Glutamatergic neuron (in vitro differentiated cells): ENCODE measurements around the gene KCNK15. TPM values are rescaled to one million over a fixed set of nuclear protein-coding genes. Genes with fewer than 3 reads are reported as not detected.
A peak's percentile ranks its signal among the peaks of the same experiment; 100 is the strongest.
"Not testable (repeated sequence)": the region's sequence is repeated elsewhere in the genome, so short reads cannot be mapped to it uniquely, and the experiment has no call there.

Experiments
- DNase-seq: peaks from one replicate; pipeline ENCODE4 v3.0.0; 2022
- H3K27ac Mint-ChIP-seq: one replicate; pipeline ENCODE4 v1.8.0; 2020; ENCODE audit warnings: mild to moderate bottlenecking, mixed read lengths, inconsistent platforms; ENCODE audit not compliant: unreplicated experiment
- H3K27me3 Mint-ChIP-seq: one replicate; pipeline ENCODE4 v1.8.0; 2020; ENCODE audit warnings: mild to moderate bottlenecking, moderate library complexity, mixed read lengths, inconsistent platforms; ENCODE audit not compliant: unreplicated experiment
- H3K36me3 Mint-ChIP-seq: one replicate; pipeline ENCODE4 v1.8.0; 2020; ENCODE audit warnings: mild to moderate bottlenecking, mixed read lengths, inconsistent platforms; ENCODE audit not compliant: unreplicated experiment
- H3K4me1 Mint-ChIP-seq: one replicate; pipeline ENCODE4 v1.8.0; 2020; ENCODE audit warnings: mild to moderate bottlenecking, low read depth, mixed read lengths, inconsistent platforms; ENCODE audit not compliant: unreplicated experiment
- H3K4me3 Mint-ChIP-seq: one replicate; pipeline ENCODE4 v1.8.0; 2020; ENCODE audit warnings: mild to moderate bottlenecking, mixed read lengths, inconsistent platforms; ENCODE audit not compliant: unreplicated experiment
- H3K9me3 Mint-ChIP-seq: one replicate; pipeline ENCODE4 v1.8.0; 2020; ENCODE audit warnings: mild to moderate bottlenecking, moderate library complexity, mixed read lengths, inconsistent platforms; ENCODE audit not compliant: unreplicated experiment
- CTCF ChIP-seq: fragments of 200-600 bp; sonication (generic); IDR thresholded peaks from one replicate; pipeline ENCODE4 v1.5.0; 2021; ENCODE audit not compliant: partially characterized antibody, unreplicated experiment
- long read RNA-seq: library from polyadenylated mRNA; unstranded; transcript quantifications from one replicate; pipeline ENCODE4 v2.0.0, GENCODE V29; 2020; ENCODE audit not compliant: unreplicated experiment
- total RNA-seq: library from RNA; stranded (reverse); fragmentation: NEBNext Ultra II Directional; extraction: Animal tissue kit (Norgen Biotek cat#: 25700); gene quantifications from one replicate; pipeline ENCODE4 v1.2.1, GENCODE V29; 2021; ENCODE audit not compliant: unreplicated experiment

KCNK15 gene
- 0.22 TPM for total RNA-seq
- long read RNA-seq, partial matches to known transcripts: 0 of 2 reads
- long read RNA-seq, other reads (novel, unspliced or antisense): 1 of 2 reads

DNA sequence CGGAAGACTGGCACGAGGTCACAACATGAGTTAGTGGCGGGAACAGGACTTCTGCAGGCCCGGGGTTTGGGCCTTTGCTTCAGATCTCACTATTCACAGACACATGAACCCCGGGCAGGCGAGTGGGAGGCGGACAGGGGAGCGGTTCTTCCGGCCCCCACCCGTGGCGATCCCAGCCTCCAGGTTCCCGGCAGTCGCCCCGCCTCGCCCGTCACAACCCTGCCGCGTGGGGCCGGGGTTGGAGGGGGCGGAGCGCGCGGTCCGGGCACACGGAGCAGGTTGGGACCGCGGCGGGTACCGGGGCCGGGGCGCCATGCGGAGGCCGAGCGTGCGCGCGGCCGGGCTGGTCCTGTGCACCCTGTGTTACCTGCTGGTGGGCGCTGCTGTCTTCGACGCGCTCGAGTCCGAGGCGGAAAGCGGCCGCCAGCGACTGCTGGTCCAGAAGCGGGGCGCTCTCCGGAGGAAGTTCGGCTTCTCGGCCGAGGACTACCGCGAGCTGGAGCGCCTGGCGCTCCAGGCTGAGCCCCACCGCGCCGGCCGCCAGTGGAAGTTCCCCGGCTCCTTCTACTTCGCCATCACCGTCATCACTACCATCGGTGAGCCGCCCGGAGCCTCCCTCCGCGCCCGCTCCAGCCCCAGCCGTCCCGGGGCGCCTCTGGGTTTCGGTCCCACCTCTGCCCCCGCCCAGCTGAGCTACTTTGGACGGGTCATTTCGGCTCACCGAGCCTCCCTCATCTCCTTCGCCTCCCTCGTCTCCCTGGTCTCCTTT lies at the start of gene KCNK15:
Gene KCNK15, plus strand, starts transcription at position 268 of the 769 bp plus-strand sequence. Its CDS starts 46 bp downstream, at position 314.
- no peak for TF ChIP-seq CTCF
- Mint-ChIP-seq H3K36me3 (no peaks in the 10 kb centered on the region), H3K4me1 (peaks cover 47% of the 10 kb centered on the region)

DNA sequence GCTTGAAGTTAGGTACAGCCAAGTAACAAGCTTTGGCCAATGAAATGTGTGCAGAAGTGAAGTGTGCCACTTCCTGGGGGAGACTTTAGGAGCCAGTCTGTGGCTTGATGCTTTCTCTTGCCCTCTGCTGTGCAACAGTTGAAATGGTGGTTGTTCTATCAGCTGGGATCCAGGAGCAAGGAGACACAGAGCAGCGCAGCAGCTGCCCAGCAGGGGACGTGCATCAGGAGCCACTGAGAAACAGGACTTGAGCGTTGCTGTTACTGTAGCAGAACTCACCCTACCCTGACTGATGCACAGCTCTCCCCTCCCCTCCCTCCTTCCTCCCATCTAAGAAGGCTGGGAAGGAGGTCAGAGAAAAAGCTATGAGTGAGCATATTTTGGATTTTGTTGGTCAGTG lies 49.4 kb upstream of the KCNK15 start:
- Mint-ChIP-seq H3K4me1 (peaks cover 36% of the 10 kb centered on the region), H3K27ac (peak overlapping the region; percentile 95), H3K4me3 (no peak overlapping the region), H3K9me3 (peaks cover 15% of the 10 kb centered on the region), H3K36me3 (no peaks in the 10 kb centered on the region), H3K27me3 (peaks cover 3% of the 10 kb centered on the region)
- DNase-seq: no peak
- no peak for TF ChIP-seq CTCF

More for the DNA sequence above, at the start of gene KCNK15:
- peak within 1 kb of the TSS; percentile 99 for H3K27ac Mint-ChIP-seq
- H3K4me3 Mint-ChIP-seq: peak within 1 kb of the TSS; percentile 82
- peaks cover 12% of the 10 kb centered on the region for H3K27me3 Mint-ChIP-seq
- peak; percentile 47 for DNase-seq
- H3K9me3 Mint-ChIP-seq: peaks cover 14% of the 10 kb centered on the region

DNA sequence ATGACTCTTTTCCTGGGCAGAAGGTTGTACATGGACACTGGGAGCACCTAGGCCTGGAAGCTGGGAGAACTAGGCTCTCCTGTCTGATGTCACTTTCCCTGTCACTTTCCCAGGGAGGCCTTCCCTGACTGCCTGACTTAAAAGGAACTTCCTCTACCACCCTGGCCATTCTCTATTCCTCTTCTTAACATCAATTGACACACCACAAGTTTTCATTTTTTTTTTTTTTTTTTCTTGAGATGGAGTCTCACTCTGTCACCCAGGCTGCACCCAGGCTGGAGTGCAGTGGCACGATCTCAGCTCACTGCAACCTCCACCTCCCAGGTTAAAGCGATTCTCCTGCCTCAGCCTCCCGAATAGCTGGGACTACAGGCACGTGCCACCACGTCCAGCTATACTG lies 48.6 kb upstream of the KCNK15 start:
- not testable (repeated sequence) for H3K36me3 Mint-ChIP-seq, H3K27me3 Mint-ChIP-seq, H3K4me3 Mint-ChIP-seq, DNase-seq
- Mint-ChIP-seq H3K9me3 (peaks cover 15% of the 10 kb centered on the region), H3K4me1 (peaks cover 40% of the 10 kb centered on the region), H3K27ac (peak overlapping the region; percentile 95)

- Mint-ChIP-seq H3K27ac (peak overlapping the region; percentile 38), H3K4me1 (peaks cover 38% of the 10 kb centered on the region), H3K9me3 (peaks cover 15% of the 10 kb centered on the region), H3K27me3 (peaks cover 3% of the 10 kb centered on the region), H3K36me3 (no peaks in the 10 kb centered on the region), H3K4me3 (no peak overlapping the region)
- no peak for TF ChIP-seq CTCF
- no peak for DNase-seq
Measured at GRCh38 chr20:44698351-44698750, 47.3 kb upstream of the KCNK15 start.

GRCh38 chr20:44700306-44700705 lies 45.4 kb upstream of the KCNK15 start:
- Mint-ChIP-seq H3K9me3 (peaks cover 15% of the 10 kb centered on the region), H3K4me1 (peaks cover 39% of the 10 kb centered on the region), H3K4me3 (no peak overlapping the region), H3K27me3 (peaks cover 6% of the 10 kb centered on the region), H3K27ac (peak overlapping the region; percentile 89), H3K36me3 (no peaks in the 10 kb centered on the region)
- no peak for TF ChIP-seq CTCF
- DNase-seq: peak; percentile 82
